Astrocyte of the spinal cord (primary cell): ENCODE results near the gene C4A.
A peak's percentile ranks its signal among the peaks of the same experiment; 100 is the strongest.
"Not testable (repeated sequence)": the region's sequence is repeated elsewhere in the genome, so short reads cannot be mapped to it uniquely, and the experiment has no call there.

Experiments
- DNase-seq: peaks from one replicate; pipeline ENCODE4 v3.0.0; 2011; ENCODE audit warnings: low read depth, low spot score
- H3K4me3 ChIP-seq: 2 replicates; pipeline ENCODE4 v1.5.1; 2011; ENCODE audit warnings: low read depth, mild to moderate bottlenecking, low read length, moderate library complexity
- CTCF ChIP-seq: IDR thresholded peaks from 2 replicates; pipeline ENCODE4 v1.5.1; 2012; ENCODE audit warnings: low read depth, mild to moderate bottlenecking, low read length, inconsistent platforms
- in situ Hi-C: cut with HindIII; loops from 2 replicates; pipeline ENCODE4 v1.10.0; 2017; ENCODE audit warnings: low sequenced_read_pairs

Gene C4A

DNA sequence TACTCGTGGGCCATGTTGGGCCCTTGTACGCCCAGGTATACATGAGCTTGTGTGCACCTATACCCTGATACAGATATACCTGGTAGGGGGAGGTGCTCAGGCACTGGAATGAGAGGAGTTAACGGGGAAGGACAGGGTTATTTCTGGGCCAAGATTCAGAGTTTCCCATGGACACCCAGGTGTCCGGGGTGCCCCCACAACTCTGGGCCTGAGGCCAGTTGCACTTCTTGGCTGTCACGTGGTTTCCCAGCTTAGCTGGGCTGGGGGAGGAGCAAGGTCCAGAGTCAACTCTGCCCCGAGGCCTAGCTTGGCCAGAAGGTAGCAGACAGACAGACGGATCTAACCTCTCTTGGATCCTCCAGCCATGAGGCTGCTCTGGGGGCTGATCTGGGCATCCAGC lies at the start of gene C4A:
Gene C4A, plus strand, starts transcription at position 314 of the 400 bp plus-strand sequence. Its CDS starts 51 bp downstream, at position 365.
- in situ Hi-C loops, DNase-seq, H3K4me3 ChIP-seq: not testable (repeated sequence)

DNA sequence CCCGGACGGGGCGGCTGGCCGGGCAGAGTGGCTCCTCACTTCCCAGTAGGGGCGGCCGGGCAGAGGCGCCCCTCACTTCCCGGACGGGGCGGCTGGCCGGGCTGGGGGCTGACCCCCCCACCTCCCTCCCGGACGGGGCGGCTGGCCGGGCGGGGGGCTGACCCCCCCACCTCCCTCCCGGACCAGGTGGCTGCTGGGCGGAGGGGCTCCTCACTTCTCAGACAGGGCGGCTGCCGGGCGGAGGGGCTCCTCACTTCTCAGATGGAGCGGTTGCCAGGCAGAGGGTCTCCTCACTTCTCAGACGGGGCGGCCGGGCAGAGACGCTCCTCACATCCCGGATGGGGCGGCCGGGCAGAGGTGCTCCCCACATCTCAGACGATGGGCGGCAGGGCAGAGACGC lies 49.7 kb upstream of the C4A start:
- DNase-seq, H3K4me3 ChIP-seq, in situ Hi-C loops: not testable (repeated sequence)

GRCh38 chr6:31933537-31933936 lies 48.3 kb upstream of the C4A start:
- in situ Hi-C loops = no loop called here
- no peak for DNase-seq
- no peak for TF ChIP-seq CTCF
- no peak overlapping the region for H3K4me3 ChIP-seq

- in situ Hi-C loops = no loop called here
- no peak overlapping the region for H3K4me3 ChIP-seq
- TF ChIP-seq CTCF = no peak
- DNase-seq = no peak
Observed at GRCh38 chr6:31935021-31935420, 46.8 kb upstream of the C4A start.

GRCh38 chr6:31935823-31936222 lies 46.0 kb upstream of the C4A start:
- H3K4me3 ChIP-seq = no peak overlapping the region
- no peak for TF ChIP-seq CTCF
- in situ Hi-C loops = no loop called here
- no peak for DNase-seq

- DNase-seq = peak; percentile 13
- H3K4me3 ChIP-seq = no peak overlapping the region
- in situ Hi-C loops = no loop called here
- TF ChIP-seq CTCF = no peak
Observed at GRCh38 chr6:31940256-31940664, 41.6 kb upstream of the C4A start.

DNA sequence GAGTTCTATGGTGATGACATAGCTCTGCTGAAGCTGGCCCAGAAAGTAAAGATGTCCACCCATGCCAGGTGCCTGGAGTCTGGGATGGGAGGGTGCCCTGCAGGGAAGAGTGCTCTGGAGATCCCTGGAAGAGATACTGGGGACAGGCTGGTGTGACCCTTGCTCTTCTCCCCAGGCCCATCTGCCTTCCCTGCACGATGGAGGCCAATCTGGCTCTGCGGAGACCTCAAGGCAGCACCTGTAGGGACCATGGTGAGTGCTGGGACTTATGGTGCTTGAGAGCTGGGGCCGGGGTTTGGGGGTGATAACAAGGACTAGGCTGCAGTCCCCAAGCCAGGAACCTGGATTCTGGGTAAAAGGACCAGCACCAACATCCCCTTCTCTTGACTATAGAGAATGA lies 38.1 kb upstream of the C4A start:
- no peak for TF ChIP-seq CTCF
- no peak for DNase-seq
- in situ Hi-C loops = no loop called here
- H3K4me3 ChIP-seq = no peak overlapping the region

DNA sequence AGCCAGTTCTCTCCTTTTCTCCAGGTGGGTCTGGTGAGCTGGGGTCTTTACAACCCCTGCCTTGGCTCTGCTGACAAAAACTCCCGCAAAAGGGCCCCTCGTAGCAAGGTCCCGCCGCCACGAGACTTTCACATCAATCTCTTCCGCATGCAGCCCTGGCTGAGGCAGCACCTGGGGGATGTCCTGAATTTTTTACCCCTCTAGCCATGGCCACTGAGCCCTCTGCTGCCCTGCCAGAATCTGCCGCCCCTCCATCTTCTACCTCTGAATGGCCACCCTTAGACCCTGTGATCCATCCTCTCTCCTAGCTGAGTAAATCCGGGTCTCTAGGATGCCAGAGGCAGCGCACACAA lies 36.7 kb upstream of the C4A start:
- in situ Hi-C loops = no loop called here
- H3K4me3 ChIP-seq = no peak overlapping the region

More for the DNA sequence above, 36.7 kb upstream of the C4A start:
- no peak for TF ChIP-seq CTCF
- no peak for DNase-seq
